Body of pancreas (tissue), 4 donors: Measurements from ENCODE around the gene PPIL1. TPM values are rescaled to one million over a fixed set of nuclear protein-coding genes. Genes with fewer than 3 reads are reported as not detected.
"Not testable (repeated sequence)": the region's sequence is repeated elsewhere in the genome, so short reads cannot be mapped to it uniquely, and the experiment has no call there.

ENCODE experiments used
- ATAC-seq: fragments of 150-250 bp; one replicate; pipeline ENCODE4 v1.9.1; 2016
- DNase-seq, 4 donors: peaks; one replicate each; pipeline ENCODE4 v3.0.0-alpha.2; 2019
- H3K27ac ChIP-seq, 4 donors: fragments of 200-600 bp; sonication (generic); 1 replicate in 3 of 4; 2 replicates in 1 of 4; pipeline versions ENCODE4 v1.5.1 to v1.6.1; 2016 to 2019; ENCODE audit warnings: mild to moderate bottlenecking in 1 of 4, mixed read lengths in 1 of 4, moderate library complexity in 1 of 4
- H3K27me3 ChIP-seq, 2 donors: fragments of 200-600 bp; sonication (generic); one replicate each; pipeline ENCODE4 v1.6.0; 2016; ENCODE audit warnings: mild to moderate bottlenecking in 1 of 2
- H3K36me3 ChIP-seq, 2 donors: fragments of 200-600 bp; sonication (generic); replicated peaks in 1 of 2; 2 replicates each; pipeline ENCODE4 v1.5.1; 2016; ENCODE audit warnings: low read depth in 2 of 2; ENCODE audit not compliant: insufficient read depth in 1 of 2
- H3K4me1 ChIP-seq: fragments of 200-600 bp; sonication (generic); one replicate; pipeline ENCODE4 v1.6.0; 2016
- H3K4me3 ChIP-seq, 2 donors: fragments of 200-600 bp; sonication (generic); 1 replicate in 1 of 2; 2 replicates in 1 of 2; pipeline ENCODE4 v1.5.1; 2016 to 2019
- H3K9me3 ChIP-seq, 3 donors: fragments of 200-600 bp; sonication (generic); 1 replicate in 2 of 3; 2 replicates in 1 of 3; pipeline ENCODE4 v1.5.1; 2016
- CTCF ChIP-seq, 7 experiments: fragments of 450-650 bp in 4 of 7; fragments of 200-600 bp in 3 of 7; sonication (generic) in 3 of 7; IDR thresholded peaks; one replicate each; pipeline ENCODE4 v1.5.1; 2016 to 2019; ENCODE audit warnings: antibody characterized with exemption in 7 of 7
- POLR2A ChIP-seq, 3 donors: fragments of 450-650 bp; IDR thresholded peaks; one replicate each; pipeline ENCODE4 v1.6.1; 2016; ENCODE audit warnings: antibody characterized with exemption in 3 of 3, mild to moderate bottlenecking in 2 of 3
- WGBS, 2 donors: methylation state at CpG; one replicate each; pipeline ENCODE4 v1.1.5; 2017; 5-methylcytosine and 5-hydroxymethylcytosine counted together
- intact Hi-C: fragments of 100-400 bp; cut with DNase I; formaldehyde crosslinking; loops from one replicate; pipeline ENCODE4 v1.15.1; 2023
- total RNA-seq, 2 donors: library from RNA; depleted of rRNA; stranded (reverse); fragments of >200 nt; gene quantifications; one replicate each; pipeline ENCODE4 v1.1.0, GENCODE V29; 2016

PPIL1 gene
- total RNA-seq, 2 donors from 2014 or later = 5.9 to 6.5 TPM

GRCh38 chr6:36893976-36894932 is 19.7 kb upstream of the PPIL1 start:
- no peak overlapping the region for H3K27ac ChIP-seq
- H3K9me3 ChIP-seq = peaks cover 0 to 6% (median 0%) of the 10 kb centered on the region in 3 donors
- intact Hi-C loops = loop anchor here (5.0 kb wide), 1 partner anchor 83 kb away; no protein-coding TSS in a partner anchor
- no peaks in the 10 kb centered on the region for H3K27me3 ChIP-seq
- ATAC-seq = no peak
- H3K4me3 ChIP-seq = no peak overlapping the region
- no peak for DNase-seq
- no peak for TF ChIP-seq CTCF (IDR thresholded peaks at IDR 0.05)
- no peak for TF ChIP-seq POLR2A (IDR thresholded peaks at IDR 0.05)
- peaks cover 0 to 7% of the 10 kb centered on the region in 2 donors for H3K36me3 ChIP-seq
- WGBS, 2 donors = 79 to 87% methylated on average over 8 of the region's 8 CpGs
- peaks cover 3% of the 10 kb centered on the region for H3K4me1 ChIP-seq

- not testable (repeated sequence) for ATAC-seq, H3K4me3 ChIP-seq, H3K9me3 ChIP-seq, DNase-seq, H3K27ac ChIP-seq, H3K36me3 ChIP-seq, H3K27me3 ChIP-seq
- WGBS, 2 donors = 100% methylated on average over 2 of the region's 2 CpGs
- intact Hi-C loops = loop anchor here (5.0 kb wide), 1 partner anchor 86 kb away; no protein-coding TSS in a partner anchor
- H3K4me1 ChIP-seq = peaks cover 21% of the 10 kb centered on the region
Observed at GRCh38 chr6:36891153-36891552, 16.6 kb upstream of the PPIL1 start.

- no peak for DNase-seq
- TF ChIP-seq POLR2A (IDR thresholded peaks at IDR 0.05) (no peak), CTCF (IDR thresholded peaks at IDR 0.05) (no peak)
- Histone ChIP-seq H3K9me3 (no peaks in the 10 kb centered on the region), H3K27ac (no peak overlapping the region), H3K4me1 (peaks cover 25% of the 10 kb centered on the region), H3K36me3 (peaks cover 0 to 2% of the 10 kb centered on the region in 2 donors), H3K4me3 (no peak overlapping the region), H3K27me3 (no peaks in the 10 kb centered on the region)
- 86 to 87% methylated on average over 3 of the region's 3 CpGs for WGBS, 2 donors
- ATAC-seq = no peak
- intact Hi-C loops = loop anchor here (5.0 kb wide), 1 partner anchor 87 kb away; no protein-coding TSS in a partner anchor
Observed at GRCh38 chr6:36890112-36890663, 15.6 kb upstream of the PPIL1 start.

GRCh38 chr6:36888654-36889481 is 14.3 kb upstream of the PPIL1 start:
- WGBS, 2 donors = 11 to 18% methylated on average over 6 of the region's 6 CpGs
- peaks cover 27% of the 10 kb centered on the region for H3K4me1 ChIP-seq
- ATAC-seq (no peak), DNase-seq (no peak)
- H3K4me3 ChIP-seq = no peak overlapping the region
- no peaks in the 10 kb centered on the region for H3K9me3 ChIP-seq
- intact Hi-C loops = no loop called here
- H3K27ac ChIP-seq = no peak overlapping the region
- TF ChIP-seq POLR2A (IDR thresholded peaks at IDR 0.05) = no peak
- TF ChIP-seq CTCF (IDR thresholded peaks at IDR 0.05) = no peak
- H3K36me3 ChIP-seq = no peaks in the 10 kb centered on the region
- no peaks in the 10 kb centered on the region for H3K27me3 ChIP-seq
